Bronchial epithelial cell (primary cell): ENCODE data around the gene PCDHGA10. TPM values are rescaled to one million over a fixed set of nuclear protein-coding genes. Genes with fewer than 3 reads are reported as not detected.
"Not testable (repeated sequence)": the region's sequence is repeated elsewhere in the genome, so short reads cannot be mapped to it uniquely, and the experiment has no call there.

Source experiments
- DNase-seq: peaks from one replicate; pipeline ENCODE4 v3.0.0-alpha.2; 2010; ENCODE audit warnings: low read depth
- FAIRE-seq: peaks from 2 replicates; lab custom pipeline; 2011; peaks lifted over from hg19 to GRCh38; lab: Jason Lieb, UNC
- H3K27me3 ChIP-seq: 2 replicates; pipeline ENCODE4 v1.5.1; 2011; ENCODE audit warnings: low read length; ENCODE audit not compliant: control insufficient read depth, insufficient read depth
- H3K36me3 ChIP-seq: 2 replicates; pipeline ENCODE4 v1.5.1; 2011; ENCODE audit warnings: low read length; ENCODE audit not compliant: control insufficient read depth, insufficient read depth
- H3K4me3 ChIP-seq: 2 replicates; pipeline ENCODE4 v1.5.1; 2011; ENCODE audit warnings: mild to moderate bottlenecking, low read depth, low read length, control low read depth
- CTCF ChIP-seq: IDR thresholded peaks from 2 replicates; pipeline ENCODE4 v1.5.1; 2011; ENCODE audit warnings: mild to moderate bottlenecking, moderate library complexity, low read length, control low read depth, inconsistent platforms; ENCODE audit not compliant: insufficient read depth, severe bottlenecking
- total RNA-seq: library from RNA; depleted of rRNA; stranded (reverse); fragments of >200 nt; gene quantifications from 2 replicates; pipeline ENCODE4 v1.2.1, GENCODE V29; 2014

The PCDHGA10 gene
- total RNA-seq, 1 donor from 2014 or later = 2.1 TPM

GRCh38 chr5:141392429-141393198 lies 20.2 kb upstream of the PCDHGA10 start, which contains the start of gene PCDHGA8:
Gene PCDHGA8 (plus strand): TSS chr5:141392633. CDS start chr5:141392814, 181 bp downstream.
- no peaks in the 10 kb centered on the region for H3K36me3 ChIP-seq
- H3K27me3 ChIP-seq = peaks cover 2% of the 10 kb centered on the region
- DNase-seq (no peak), FAIRE-seq (no peak)
- no peak for TF ChIP-seq CTCF
- H3K4me3 ChIP-seq = no peak within 1 kb of the TSS

- H3K36me3 ChIP-seq = no peaks in the 10 kb centered on the region
- FAIRE-seq (no peak), DNase-seq (no peak)
- no peak overlapping the region for H3K4me3 ChIP-seq
- peaks cover 2% of the 10 kb centered on the region for H3K27me3 ChIP-seq
- TF ChIP-seq CTCF = no peak
These were observed 19.5 kb upstream of the PCDHGA10 start for GRCh38 chr5:141393267-141393666.

- H3K36me3 ChIP-seq, H3K4me3 ChIP-seq, H3K27me3 ChIP-seq, DNase-seq, FAIRE-seq: not testable (repeated sequence)
These were observed 18.2 kb upstream of the PCDHGA10 start for GRCh38 chr5:141394401-141395187.

DNA sequence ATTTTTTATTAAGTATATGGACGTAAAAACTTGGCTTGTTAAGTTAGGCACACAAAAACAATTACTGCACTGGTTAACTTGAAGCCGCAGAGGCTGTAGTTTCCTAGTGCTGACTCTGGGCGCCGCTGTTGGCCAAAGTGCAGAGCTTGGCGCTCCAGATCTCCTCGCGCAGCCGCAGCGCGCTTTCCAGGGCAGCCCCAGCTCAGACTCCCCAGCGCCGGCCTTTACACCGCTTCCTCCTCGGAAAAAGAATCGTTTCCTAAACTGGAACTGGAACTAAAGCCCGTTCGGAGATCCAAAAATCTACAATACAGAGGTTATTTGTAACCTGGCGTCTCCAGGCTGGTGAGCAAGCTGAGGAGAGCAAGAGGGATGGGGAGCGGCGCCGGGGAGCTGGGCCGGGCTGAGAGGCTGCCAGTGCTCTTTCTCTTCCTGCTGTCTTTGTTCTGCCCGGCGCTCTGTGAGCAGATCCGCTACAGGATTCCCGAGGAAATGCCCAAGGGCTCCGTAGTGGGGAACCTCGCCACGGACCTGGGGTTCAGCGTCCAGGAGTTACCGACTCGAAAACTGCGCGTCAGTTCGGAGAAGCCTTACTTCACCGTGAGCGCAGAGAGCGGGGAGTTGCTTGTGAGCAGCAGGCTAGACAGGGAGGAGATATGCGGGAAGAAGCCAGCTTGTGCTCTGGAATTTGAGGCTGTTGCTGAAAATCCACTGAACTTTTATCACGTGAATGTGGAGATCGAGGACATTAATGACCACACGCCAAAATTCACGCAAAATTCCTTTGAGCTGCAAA lies 14.8 kb upstream of the PCDHGA10 start, which contains the start of gene PCDHGB5:
Gene PCDHGB5 (plus strand): TSS at position 192 of the 796 bp plus-strand sequence. CDS start 181 bp downstream, at position 373.
- not testable (repeated sequence) for H3K27me3 ChIP-seq, H3K36me3 ChIP-seq
- DNase-seq (peak; percentile 41), FAIRE-seq (peak; percentile 96)
- peak within 1 kb of the TSS; percentile 37 for H3K4me3 ChIP-seq
- peak; percentile 60 for TF ChIP-seq CTCF

DNA sequence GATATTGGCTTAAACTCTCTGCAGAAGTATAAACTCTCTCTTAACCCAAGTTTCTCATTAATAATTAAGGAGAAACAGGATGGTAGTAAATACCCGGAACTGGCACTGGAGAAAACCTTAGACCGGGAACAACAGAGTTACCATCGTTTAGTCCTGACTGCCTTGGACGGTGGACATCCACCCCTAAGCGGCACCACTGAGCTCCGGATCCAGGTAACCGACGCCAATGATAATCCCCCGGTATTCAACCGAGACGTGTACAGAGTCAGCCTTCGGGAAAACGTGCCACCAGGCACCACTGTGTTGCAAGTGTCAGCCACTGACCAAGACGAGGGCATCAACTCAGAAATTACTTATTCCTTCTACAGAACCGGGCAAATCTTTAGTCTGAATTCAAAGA lies 14.2 kb upstream of the PCDHGA10 start:
- no peak for TF ChIP-seq CTCF
- no peak for DNase-seq
- H3K27me3 ChIP-seq = peaks cover 2% of the 10 kb centered on the region
- H3K36me3 ChIP-seq = no peaks in the 10 kb centered on the region
- FAIRE-seq = no peak
- no peak overlapping the region for H3K4me3 ChIP-seq
